H54 (cell line): ENCODE measurements around the gene AKT3.
A peak's percentile ranks its signal among the peaks of the same experiment; 100 is the strongest.
"Not testable (repeated sequence)": the region's sequence is repeated elsewhere in the genome, so short reads cannot be mapped to it uniquely, and the experiment has no call there.

Experiments used
- DNase-seq: peaks from one replicate; pipeline ENCODE4 v3.0.0; 2011; ENCODE audit warnings: low spot score, mixed read lengths; ENCODE audit not compliant: insufficient read length
- FAIRE-seq: peaks from 3 replicates; lab custom pipeline; 2011; peaks lifted over from hg19 to GRCh38; lab: Jason Lieb, UNC
- POLR2A ChIP-seq: IDR thresholded peaks from 2 replicates; pipeline ENCODE4 v1.6.1; 2011; ENCODE audit warnings: low read depth, mild to moderate bottlenecking, low read length

The AKT3 gene

GRCh38 chr1:243786531-243786930, 63.5 kb downstream of the AKT3 start:
- FAIRE-seq (no peak), DNase-seq (no peak)
- TF ChIP-seq POLR2A = no peak

- DNase-seq (no peak), FAIRE-seq (no peak)
- no peak for TF ChIP-seq POLR2A
Measured at GRCh38 chr1:243784506-243784905, 65.5 kb downstream of the AKT3 start.

- DNase-seq (no peak), FAIRE-seq (no peak)
- TF ChIP-seq POLR2A = no peak
Measured at GRCh38 chr1:243783714-243784113, 66.3 kb downstream of the AKT3 start.

DNA sequence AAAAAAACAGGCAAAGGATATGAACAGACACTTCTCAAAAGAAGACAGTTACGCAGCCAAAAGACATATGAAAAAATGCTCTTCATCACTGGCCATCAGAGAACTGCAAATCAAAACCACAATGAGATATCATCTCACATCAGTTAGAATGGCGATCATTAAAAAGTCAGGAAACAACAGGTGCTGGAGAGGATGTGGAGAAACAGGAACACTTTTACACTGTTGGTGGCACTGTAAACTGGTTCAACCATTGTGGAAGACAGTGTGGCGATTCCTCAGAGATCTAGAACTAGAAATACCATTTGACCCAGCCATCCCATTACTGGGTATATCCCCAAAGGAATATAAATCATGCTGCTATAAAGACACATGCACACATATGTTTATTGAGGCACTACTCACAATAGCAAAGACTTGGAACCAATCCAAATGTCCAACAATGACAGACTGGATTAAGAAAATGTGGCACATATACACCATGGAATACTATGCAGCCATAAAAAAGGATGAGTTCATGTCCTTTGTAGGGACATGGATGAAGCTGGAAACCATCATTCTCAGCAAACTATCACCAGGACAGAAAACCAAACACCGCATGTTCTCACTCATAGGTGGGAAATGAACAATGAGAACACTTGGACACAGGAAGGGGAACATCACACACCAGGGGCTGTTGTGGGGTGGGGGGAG, 77.5 kb downstream of the AKT3 start:
- not testable (repeated sequence) for DNase-seq, FAIRE-seq

GRCh38 chr1:243770860-243771259, 79.2 kb downstream of the AKT3 start:
- DNase-seq (no peak), FAIRE-seq (no peak)
- no peak for TF ChIP-seq POLR2A

- DNase-seq (no peak), FAIRE-seq (no peak)
- no peak for TF ChIP-seq POLR2A
Measured at GRCh38 chr1:243765676-243766075, 84.4 kb downstream of the AKT3 start.

DNA sequence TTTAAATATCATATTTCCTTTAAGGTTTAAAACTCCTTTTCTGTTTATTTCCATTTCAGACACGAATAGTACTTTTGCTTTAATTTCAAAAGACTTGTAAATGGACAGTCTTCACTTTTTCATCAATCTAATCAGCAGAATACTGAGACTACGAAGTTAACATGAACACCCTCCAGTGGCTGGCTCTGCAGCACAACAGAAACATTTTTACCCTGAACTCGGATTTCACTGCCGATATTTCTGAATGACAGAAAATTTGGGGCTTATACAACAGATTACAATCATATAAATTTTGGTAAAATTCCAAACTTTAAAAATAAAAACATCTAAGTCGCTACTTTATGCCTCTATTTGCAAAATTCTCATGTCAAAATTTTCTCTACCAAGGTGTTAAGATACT, 86.2 kb downstream of the AKT3 start:
- no peak for FAIRE-seq
- no peak for TF ChIP-seq POLR2A
- no peak for DNase-seq

DNA sequence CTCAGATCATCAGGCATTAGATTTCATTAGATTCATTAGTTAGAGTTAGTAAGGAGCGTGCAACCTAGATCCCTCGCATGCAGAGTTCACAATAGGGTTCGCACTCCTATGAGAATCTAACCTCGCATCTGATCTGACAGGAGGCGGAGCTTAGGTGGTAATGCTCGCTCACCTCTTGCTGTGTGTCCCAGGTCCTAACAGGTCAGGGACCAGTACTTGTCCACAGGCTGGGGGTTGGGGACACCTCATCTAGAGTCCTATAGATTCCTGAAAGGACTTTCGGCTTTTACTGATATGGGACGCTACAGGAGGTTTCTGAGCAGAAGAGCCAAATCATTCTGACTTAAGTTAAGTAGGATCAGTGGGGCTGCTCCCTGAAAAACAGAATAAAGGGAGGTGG, 91.4 kb downstream of the AKT3 start:
- DNase-seq (no peak), FAIRE-seq (no peak)
- TF ChIP-seq POLR2A = no peak

DNA sequence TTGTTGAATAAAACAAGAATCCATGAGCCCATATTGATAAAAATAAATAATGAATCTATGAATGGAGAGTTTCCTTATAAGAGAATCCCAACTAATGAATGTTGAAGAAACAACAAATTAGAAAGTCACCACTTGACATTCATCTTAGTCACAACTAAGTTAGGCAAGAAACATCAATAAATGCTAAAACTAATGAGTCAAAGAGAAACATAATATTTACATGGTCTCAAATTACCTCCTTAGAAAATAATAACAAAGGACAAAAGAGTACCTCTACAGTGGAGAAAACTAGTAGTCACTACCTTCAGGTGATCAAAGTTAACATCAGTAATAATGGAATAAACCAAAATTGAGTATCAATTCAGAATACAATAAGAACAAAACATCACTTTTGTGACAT, 93.5 kb downstream of the AKT3 start:
- TF ChIP-seq POLR2A = no peak
- DNase-seq (no peak), FAIRE-seq (no peak)

DNA sequence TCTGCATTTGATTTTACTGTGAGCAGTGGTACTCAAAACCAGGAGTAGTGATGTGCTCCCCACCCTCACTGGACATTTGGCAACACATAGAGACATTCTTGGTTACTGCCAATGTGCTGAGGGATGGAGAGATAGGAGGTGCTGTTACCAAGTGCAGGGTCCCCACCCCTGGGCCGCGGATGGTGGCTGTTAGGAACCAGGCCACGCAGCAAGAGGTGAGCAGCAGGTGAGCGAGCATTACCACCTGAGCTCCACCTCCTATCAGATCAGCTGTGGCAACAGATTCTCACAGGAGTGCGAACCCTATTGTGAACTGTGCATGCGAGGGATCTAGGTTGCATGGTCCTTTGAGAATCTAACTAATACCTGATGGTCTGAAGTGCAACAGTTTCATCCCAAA, 95.7 kb downstream of the AKT3 start:
- FAIRE-seq = no peak
- TF ChIP-seq POLR2A = no peak
- no peak for DNase-seq

- DNase-seq = no peak
- FAIRE-seq = no peak
- no peak for TF ChIP-seq POLR2A
Measured at GRCh38 chr1:243751506-243751905, 98.5 kb downstream of the AKT3 start.

GRCh38 chr1:243748706-243749283, 101.2 kb downstream of the AKT3 start:
- peak; percentile 12 for DNase-seq
- TF ChIP-seq POLR2A = no peak

GRCh38 chr1:243748227-243748626, 101.8 kb downstream of the AKT3 start:
- no peak for TF ChIP-seq POLR2A
- FAIRE-seq (peak; percentile 66), DNase-seq (no peak)

More at GRCh38 chr1:243748706-243749283, 101.2 kb downstream of the AKT3 start:
- peak; percentile 88 for FAIRE-seq

DNA sequence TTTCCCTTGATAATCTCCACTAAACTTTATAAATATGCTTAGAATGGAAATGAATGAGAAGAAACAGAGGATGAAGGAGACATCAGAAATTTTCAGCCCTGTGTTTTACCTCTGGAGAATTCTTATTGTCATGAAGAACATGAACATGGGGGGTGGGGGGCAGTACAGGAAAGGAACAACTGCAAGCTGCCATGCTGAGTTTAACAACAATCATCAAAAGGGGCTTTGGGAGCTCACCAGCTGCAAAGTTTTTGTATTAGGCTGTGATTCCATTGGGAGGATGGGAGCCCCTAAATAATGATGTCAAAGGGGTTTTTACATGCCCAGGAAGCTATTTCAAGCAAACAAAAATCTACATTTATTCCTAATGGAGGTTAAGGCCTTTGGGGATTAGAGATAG, 103.3 kb downstream of the AKT3 start:
- no peak for DNase-seq
- TF ChIP-seq POLR2A = no peak
- FAIRE-seq = no peak

DNA sequence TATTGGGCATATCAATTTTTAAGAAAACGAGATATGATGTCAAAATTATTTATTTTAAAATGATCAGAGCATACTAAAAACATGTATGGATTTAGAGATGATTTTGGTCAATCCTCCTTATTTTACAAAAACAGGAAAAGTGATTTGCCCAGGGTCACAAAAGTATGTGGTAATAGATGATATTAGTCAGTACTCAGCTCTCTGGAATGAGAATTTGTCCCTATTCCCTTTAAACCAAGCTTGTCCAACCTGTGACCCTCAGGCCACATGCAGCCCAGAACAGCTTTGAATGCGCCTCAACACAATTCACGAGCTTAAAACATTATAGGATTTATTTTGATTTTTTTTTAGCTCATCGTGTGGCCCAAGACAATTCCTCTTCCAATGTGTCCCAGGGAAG, 104.7 kb downstream of the AKT3 start:
- FAIRE-seq (no peak), DNase-seq (no peak)

GRCh38 chr1:243742819-243743218, 107.2 kb downstream of the AKT3 start:
- DNase-seq = peak; percentile 30
- no peak for TF ChIP-seq POLR2A
- FAIRE-seq = peak; percentile 97

More for the DNA sequence above, 104.7 kb downstream of the AKT3 start:
- TF ChIP-seq POLR2A = no peak
